Tibial nerve (tissue), 4 donors: ENCODE data around the gene YAF2. TPM values are rescaled to one million over a fixed set of nuclear protein-coding genes. Genes with fewer than 3 reads are reported as not detected.

Experiments
- DNase-seq, 2 donors: peaks; one replicate each; pipeline ENCODE4 v3.0.0-alpha.2; 2019; ENCODE audit warnings: low spot score in 2 of 2
- H3K27ac ChIP-seq, 4 donors: fragments of 200-600 bp; sonication (generic) in 3 of 4; one replicate each; pipeline ENCODE4 v1.5.1; 2017 to 2019; ENCODE audit warnings: mild to moderate bottlenecking in 1 of 4
- H3K27me3 ChIP-seq, 2 donors: fragments of 200-600 bp; sonication (generic) in 1 of 2; one replicate each; pipeline versions ENCODE4 v1.5.1 to v1.6.0; 2017 to 2019
- H3K36me3 ChIP-seq, 3 donors: fragments of 200-600 bp; sonication (generic); one replicate each; pipeline ENCODE4 v1.5.1; 2018 to 2019
- H3K4me1 ChIP-seq, 4 donors: fragments of 200-600 bp; sonication (generic) in 3 of 4; one replicate each; pipeline ENCODE4 v1.5.1; 2017 to 2019
- H3K4me3 ChIP-seq, 4 donors: fragments of 200-600 bp; sonication (generic) in 3 of 4; one replicate each; pipeline ENCODE4 v1.5.1; 2017 to 2019; ENCODE audit warnings: mild to moderate bottlenecking in 1 of 4, moderate library complexity in 1 of 4
- H3K9me3 ChIP-seq, 4 donors: fragments of 200-600 bp; sonication (generic) in 3 of 4; one replicate each; pipeline ENCODE4 v1.5.1; 2017 to 2019
- EP300 ChIP-seq, 2 donors: sonication (generic); formaldehyde crosslinking; IDR thresholded peaks; one replicate each; pipeline ENCODE4 v1.6.1; 2017; ENCODE audit warnings: antibody characterized with exemption in 2 of 2, mild to moderate bottlenecking in 1 of 2
- POLR2A ChIP-seq, 2 donors: fragments of 450-650 bp; IDR thresholded peaks; one replicate each; pipeline ENCODE4 v1.6.1; 2017; ENCODE audit warnings: antibody characterized with exemption in 2 of 2, mild to moderate bottlenecking in 2 of 2, moderate library complexity in 2 of 2
- WGBS, 2 donors: methylation state at CpG; one replicate each; pipeline ENCODE4 v1.1.5; 2018; 5-methylcytosine and 5-hydroxymethylcytosine counted together
- total RNA-seq, 4 donors: library from RNA; depleted of rRNA; stranded (reverse); fragments of >200 nt; gene quantifications; one replicate each; pipeline ENCODE4 v1.1.0, GENCODE V29; 2016
- TF ChIP-seq, protein P1 (sequence below), 5 experiments: fragments of 200-600 bp in 3 of 5; fragments of 450-650 bp in 2 of 5; sonication (generic) in 3 of 5; IDR thresholded peaks; one replicate each; pipeline ENCODE4 v1.5.1; 2016 to 2019; ENCODE audit warnings: antibody characterized with exemption in 5 of 5, mild to moderate bottlenecking in 3 of 5, moderate library complexity in 2 of 5

The YAF2 gene
- total RNA-seq, 4 donors from 2014 or later = 25.7 to 66.0 (median 38.7) TPM

DNA sequence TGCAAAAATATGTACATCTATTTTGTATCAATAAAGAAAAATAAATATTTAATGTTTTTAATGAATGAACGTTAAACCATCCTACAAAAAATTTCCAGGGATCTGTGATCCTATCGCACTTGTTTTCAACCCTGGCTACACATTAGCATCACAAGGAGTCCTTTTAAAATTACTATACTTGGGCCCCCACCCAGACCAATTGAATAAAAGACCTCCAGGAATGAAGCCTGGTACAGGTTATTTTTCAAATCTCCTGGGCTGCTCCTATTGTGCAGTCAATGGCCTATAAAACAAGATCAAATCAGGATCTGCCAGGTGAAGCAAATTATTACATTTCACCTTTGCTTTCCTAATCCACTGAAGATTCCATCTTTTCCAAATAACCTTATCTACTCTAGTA lies 59.9 kb downstream of the YAF2 start:
- H3K9me3 ChIP-seq = no peaks in the 10 kb centered on the region
- H3K27me3 ChIP-seq = no peaks in the 10 kb centered on the region
- 77 to 84% methylated on average over 2 of the region's 2 CpGs for WGBS, 2 donors
- H3K27ac ChIP-seq = no peak overlapping the region
- H3K4me3 ChIP-seq = no peak overlapping the region
- TF ChIP-seq EP300 (IDR thresholded peaks at IDR 0.05) (no peak), POLR2A (IDR thresholded peaks at IDR 0.05) (no peak)
- TF ChIP-seq, protein P1, sequence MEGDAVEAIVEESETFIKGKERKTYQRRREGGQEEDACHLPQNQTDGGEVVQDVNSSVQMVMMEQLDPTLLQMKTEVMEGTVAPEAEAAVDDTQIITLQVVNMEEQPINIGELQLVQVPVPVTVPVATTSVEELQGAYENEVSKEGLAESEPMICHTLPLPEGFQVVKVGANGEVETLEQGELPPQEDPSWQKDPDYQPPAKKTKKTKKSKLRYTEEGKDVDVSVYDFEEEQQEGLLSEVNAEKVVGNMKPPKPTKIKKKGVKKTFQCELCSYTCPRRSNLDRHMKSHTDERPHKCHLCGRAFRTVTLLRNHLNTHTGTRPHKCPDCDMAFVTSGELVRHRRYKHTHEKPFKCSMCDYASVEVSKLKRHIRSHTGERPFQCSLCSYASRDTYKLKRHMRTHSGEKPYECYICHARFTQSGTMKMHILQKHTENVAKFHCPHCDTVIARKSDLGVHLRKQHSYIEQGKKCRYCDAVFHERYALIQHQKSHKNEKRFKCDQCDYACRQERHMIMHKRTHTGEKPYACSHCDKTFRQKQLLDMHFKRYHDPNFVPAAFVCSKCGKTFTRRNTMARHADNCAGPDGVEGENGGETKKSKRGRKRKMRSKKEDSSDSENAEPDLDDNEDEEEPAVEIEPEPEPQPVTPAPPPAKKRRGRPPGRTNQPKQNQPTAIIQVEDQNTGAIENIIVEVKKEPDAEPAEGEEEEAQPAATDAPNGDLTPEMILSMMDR (IDR thresholded peaks at IDR 0.05) = no peak
- H3K36me3 ChIP-seq = peaks cover 0 to 25% (median 0%) of the 10 kb centered on the region in 3 donors
- H3K4me1 ChIP-seq = peaks cover 0 to 14% (median 0%) of the 10 kb centered on the region in 4 donors
- no peak for DNase-seq

GRCh38 chr12:42174978-42175377 lies 63.1 kb downstream of the YAF2 start:
- peaks cover 0 to 42% (median 0%) of the 10 kb centered on the region in 3 donors for H3K36me3 ChIP-seq
- TF ChIP-seq, protein P1 (IDR thresholded peaks at IDR 0.05) = no peak
- TF ChIP-seq EP300 (IDR thresholded peaks at IDR 0.05) = no peak
- TF ChIP-seq POLR2A (IDR thresholded peaks at IDR 0.05) = no peak
- H3K4me1 ChIP-seq = no peaks in the 10 kb centered on the region
- no peak for DNase-seq
- 96 to 100% methylated on average over 1 of the region's 1 CpG for WGBS, 2 donors
- no peaks in the 10 kb centered on the region for H3K9me3 ChIP-seq
- H3K4me3 ChIP-seq = no peak overlapping the region
- H3K27me3 ChIP-seq = no peaks in the 10 kb centered on the region
- H3K27ac ChIP-seq = no peak overlapping the region

- no peak overlapping the region for H3K27ac ChIP-seq
- H3K36me3 ChIP-seq = peaks cover 0 to 43% (median 0%) of the 10 kb centered on the region in 3 donors
- no peak for TF ChIP-seq EP300 (IDR thresholded peaks at IDR 0.05)
- TF ChIP-seq POLR2A (IDR thresholded peaks at IDR 0.05) = no peak
- TF ChIP-seq, protein P1 (IDR thresholded peaks at IDR 0.05) = no peak
- DNase-seq = no peak
- no peaks in the 10 kb centered on the region for H3K27me3 ChIP-seq
- H3K4me1 ChIP-seq = no peaks in the 10 kb centered on the region
- H3K9me3 ChIP-seq = no peaks in the 10 kb centered on the region
- H3K4me3 ChIP-seq = no peak overlapping the region
Observed at GRCh38 chr12:42173961-42174521, 64.0 kb downstream of the YAF2 start.

DNA sequence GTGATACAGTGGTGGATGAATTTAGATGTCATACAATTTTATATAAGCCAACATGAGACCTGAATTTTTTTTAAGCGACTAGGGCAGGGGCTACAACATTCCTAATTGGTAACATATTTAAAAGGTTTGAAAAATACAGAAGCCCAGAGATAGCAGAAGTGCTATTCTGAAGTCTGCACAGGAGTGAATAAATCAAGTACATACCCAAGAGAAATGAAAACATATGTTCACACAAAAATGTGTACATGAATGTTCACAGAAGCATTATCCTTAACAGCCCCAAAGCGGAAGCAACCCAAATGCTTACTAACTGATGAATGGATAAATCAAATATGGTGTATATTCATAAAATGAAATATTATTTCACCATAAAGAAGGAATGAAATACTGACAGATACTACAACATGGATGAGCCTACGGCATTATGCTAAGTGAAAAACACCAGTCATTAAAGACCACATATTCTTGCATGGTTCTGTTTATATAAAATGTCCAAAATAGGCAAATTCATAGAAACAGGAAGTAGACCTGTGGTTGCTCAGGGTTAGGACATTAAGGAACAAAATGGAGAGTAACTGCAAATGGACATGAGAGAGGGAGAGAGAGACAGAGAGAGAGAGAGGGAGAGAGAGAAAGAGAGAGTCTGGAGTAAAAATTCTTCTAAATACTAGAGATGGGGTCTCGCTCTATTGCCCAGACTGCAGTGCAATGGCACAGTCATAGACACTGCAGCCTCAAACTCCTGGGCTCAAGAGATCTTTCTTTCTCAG lies 65.4 kb downstream of the YAF2 start:
- Histone ChIP-seq H3K27me3 (no peaks in the 10 kb centered on the region), H3K27ac (no peak overlapping the region), H3K4me1 (no peaks in the 10 kb centered on the region), H3K36me3 (peaks cover 0 to 42% (median 0%) of the 10 kb centered on the region in 3 donors), H3K4me3 (no peak overlapping the region), H3K9me3 (no peaks in the 10 kb centered on the region)
- 89 to 95% methylated on average over 4 of the region's 4 CpGs for WGBS, 2 donors
- no peak for DNase-seq
- TF ChIP-seq, protein P1 (IDR thresholded peaks at IDR 0.05) = no peak
- no peak for TF ChIP-seq POLR2A (IDR thresholded peaks at IDR 0.05)
- TF ChIP-seq EP300 (IDR thresholded peaks at IDR 0.05) = no peak

DNA sequence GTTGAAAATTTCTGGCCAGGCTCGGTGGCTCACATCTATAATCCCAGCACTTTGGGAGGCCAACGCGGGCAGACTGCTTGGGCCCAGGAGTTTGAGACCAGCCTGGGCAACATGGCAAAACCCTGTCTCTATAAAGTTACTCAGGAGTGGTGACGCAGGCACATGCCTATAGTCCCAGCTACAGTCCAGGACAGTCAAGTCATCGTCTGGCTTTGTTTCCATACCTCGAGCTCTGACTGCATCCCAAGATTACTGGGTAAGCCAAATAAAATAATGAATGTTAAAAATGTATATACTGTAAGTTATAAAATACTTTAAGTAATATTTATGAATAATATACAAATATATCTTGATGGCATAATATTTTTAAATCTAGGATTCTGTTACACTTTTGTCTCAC lies 70.3 kb downstream of the YAF2 start:
- Histone ChIP-seq H3K27ac (no peak overlapping the region), H3K9me3 (no peaks in the 10 kb centered on the region), H3K4me1 (peaks cover 0 to 4% (median 0%) of the 10 kb centered on the region in 4 donors), H3K36me3 (peaks cover 0 to 23% (median 0%) of the 10 kb centered on the region in 3 donors), H3K27me3 (no peaks in the 10 kb centered on the region), H3K4me3 (no peak overlapping the region)
- no peak for DNase-seq
- WGBS, 2 donors = 96 to 97% methylated on average over 6 of the region's 6 CpGs
- TF ChIP-seq POLR2A (IDR thresholded peaks at IDR 0.05) (no peak), EP300 (IDR thresholded peaks at IDR 0.05) (no peak)
- TF ChIP-seq, protein P1 (IDR thresholded peaks at IDR 0.05) = no peak
